ENCODE measurements around the gene GLIS1. TPM values are rescaled to one million over a fixed set of nuclear protein-coding genes. Genes with fewer than 3 reads are reported as not detected.
"Not testable (repeated sequence)": the region's sequence is repeated elsewhere in the genome, so short reads cannot be mapped to it uniquely, and the experiment has no call there.

GLIS1 gene
- total RNA-seq, 4 donors from 2014 or later = 0.16 to 0.27 TPM; not detected in 2

DNA sequence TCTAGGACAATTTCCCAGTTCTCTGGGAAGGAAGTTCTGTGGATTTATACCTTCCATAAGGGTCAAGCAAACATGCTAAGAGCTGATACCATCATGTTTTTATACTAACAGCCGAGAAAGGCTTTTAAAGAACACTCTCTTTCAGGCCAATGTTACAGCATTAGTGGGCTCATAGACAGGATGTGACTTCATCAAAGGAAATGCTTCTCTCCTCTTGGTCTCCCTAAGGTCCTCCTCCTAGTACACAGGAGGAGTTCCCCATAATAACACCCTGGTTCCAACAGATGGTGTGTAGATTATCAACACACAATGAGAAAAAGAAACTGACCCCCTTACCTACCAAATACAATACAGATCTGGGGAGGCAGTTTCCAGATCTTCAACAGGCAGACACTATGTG lies 26.7 kb upstream of the GLIS1 start:
- ATAC-seq = no peak
- TF ChIP-seq, protein P1, sequence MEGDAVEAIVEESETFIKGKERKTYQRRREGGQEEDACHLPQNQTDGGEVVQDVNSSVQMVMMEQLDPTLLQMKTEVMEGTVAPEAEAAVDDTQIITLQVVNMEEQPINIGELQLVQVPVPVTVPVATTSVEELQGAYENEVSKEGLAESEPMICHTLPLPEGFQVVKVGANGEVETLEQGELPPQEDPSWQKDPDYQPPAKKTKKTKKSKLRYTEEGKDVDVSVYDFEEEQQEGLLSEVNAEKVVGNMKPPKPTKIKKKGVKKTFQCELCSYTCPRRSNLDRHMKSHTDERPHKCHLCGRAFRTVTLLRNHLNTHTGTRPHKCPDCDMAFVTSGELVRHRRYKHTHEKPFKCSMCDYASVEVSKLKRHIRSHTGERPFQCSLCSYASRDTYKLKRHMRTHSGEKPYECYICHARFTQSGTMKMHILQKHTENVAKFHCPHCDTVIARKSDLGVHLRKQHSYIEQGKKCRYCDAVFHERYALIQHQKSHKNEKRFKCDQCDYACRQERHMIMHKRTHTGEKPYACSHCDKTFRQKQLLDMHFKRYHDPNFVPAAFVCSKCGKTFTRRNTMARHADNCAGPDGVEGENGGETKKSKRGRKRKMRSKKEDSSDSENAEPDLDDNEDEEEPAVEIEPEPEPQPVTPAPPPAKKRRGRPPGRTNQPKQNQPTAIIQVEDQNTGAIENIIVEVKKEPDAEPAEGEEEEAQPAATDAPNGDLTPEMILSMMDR (IDR thresholded peaks at IDR 0.05) = no peak
- TF ChIP-seq POLR2A (IDR thresholded peaks at IDR 0.05) (no peak), EP300 (IDR thresholded peaks at IDR 0.05) (no peak), POLR2AphosphoS5 (IDR thresholded peaks at IDR 0.05) (no peak)
- WGBS, 2 donors (ENCODE audit: low coverage in 1 of 2) = 58% methylated on average over 1 of the region's 1 CpG; no CpG with 5 or more reads in 1 of the 2 donors
- no peak overlapping the region for H3K4me3 ChIP-seq
- no peak overlapping the region for H3K27ac ChIP-seq
- H3K36me3 ChIP-seq = peaks cover 0 to 23% of the 10 kb centered on the region in 2 donors
- no peaks in the 10 kb centered on the region for H3K4me1 ChIP-seq
- H3K9me3 ChIP-seq = peaks cover 0 to 10% (median 0%) of the 10 kb centered on the region in 3 donors
- H3K27me3 ChIP-seq = no peaks in the 10 kb centered on the region

DNA sequence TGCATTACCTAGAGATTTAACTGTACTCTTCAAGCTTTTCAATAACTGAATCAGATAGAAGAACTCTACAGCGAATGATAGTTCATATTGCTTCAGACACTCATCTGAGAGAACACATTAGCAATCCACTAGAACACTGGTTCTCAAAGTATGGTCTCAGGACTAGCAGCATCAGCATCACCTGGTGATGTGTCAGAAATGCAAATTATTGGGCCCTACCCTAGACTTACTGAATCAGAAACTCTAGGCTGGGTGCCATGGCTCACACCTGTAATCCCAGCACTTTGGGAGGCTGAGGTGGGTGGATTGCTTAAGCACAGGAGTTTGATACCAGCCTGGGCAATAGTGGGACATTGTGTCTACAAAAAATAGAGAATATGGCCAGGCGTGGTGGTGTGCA lies 24.9 kb upstream of the GLIS1 start:
- Histone ChIP-seq H3K4me3 (no peak overlapping the region), H3K4me1 (no peaks in the 10 kb centered on the region), H3K27me3 (no peaks in the 10 kb centered on the region), H3K36me3 (peaks cover 0 to 5% of the 10 kb centered on the region in 2 donors), H3K9me3 (peaks cover 0 to 10% (median 0%) of the 10 kb centered on the region in 3 donors), H3K27ac (no peak overlapping the region)
- ATAC-seq = no peak
- TF ChIP-seq POLR2A (IDR thresholded peaks at IDR 0.05) (no peak), EP300 (IDR thresholded peaks at IDR 0.05) (no peak), POLR2AphosphoS5 (IDR thresholded peaks at IDR 0.05) (no peak)
- TF ChIP-seq, protein P1 (IDR thresholded peaks at IDR 0.05) = no peak
- WGBS, 2 donors (ENCODE audit: low coverage in 1 of 2) = 93 to 100% methylated on average over 2 of the region's 2 CpGs

DNA sequence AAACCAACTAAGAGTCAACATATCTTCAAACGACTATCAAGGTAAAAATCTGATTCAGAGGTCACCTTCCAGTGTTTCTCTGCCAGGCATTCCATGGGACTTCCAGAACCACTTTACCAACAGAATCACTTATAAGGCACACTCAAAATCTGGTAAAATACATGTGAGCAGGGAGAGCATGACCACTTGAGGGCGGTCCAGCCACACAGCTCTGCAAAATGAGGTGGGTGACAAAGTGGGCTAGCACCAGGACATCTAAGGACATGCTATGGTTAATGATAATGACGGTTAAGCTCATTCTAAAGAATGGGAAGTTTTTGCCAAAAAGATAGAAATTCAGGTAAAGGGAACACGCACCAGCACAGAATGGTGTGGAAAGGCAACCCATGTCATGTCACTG lies 24.5 kb upstream of the GLIS1 start:
- Histone ChIP-seq H3K4me1 (no peaks in the 10 kb centered on the region), H3K36me3 (peaks cover 0 to 5% of the 10 kb centered on the region in 2 donors), H3K27ac (no peak overlapping the region), H3K4me3 (no peak overlapping the region), H3K27me3 (no peaks in the 10 kb centered on the region), H3K9me3 (peaks cover 0 to 10% (median 0%) of the 10 kb centered on the region in 3 donors)
- WGBS, 2 donors (ENCODE audit: low coverage in 1 of 2) = 92 to 93% methylated on average over 3 of the region's 4 CpGs
- ATAC-seq = no peak
- TF ChIP-seq POLR2AphosphoS5 (IDR thresholded peaks at IDR 0.05) (no peak), POLR2A (IDR thresholded peaks at IDR 0.05) (no peak)
- TF ChIP-seq, protein P1 (IDR thresholded peaks at IDR 0.05) = no peak

DNA sequence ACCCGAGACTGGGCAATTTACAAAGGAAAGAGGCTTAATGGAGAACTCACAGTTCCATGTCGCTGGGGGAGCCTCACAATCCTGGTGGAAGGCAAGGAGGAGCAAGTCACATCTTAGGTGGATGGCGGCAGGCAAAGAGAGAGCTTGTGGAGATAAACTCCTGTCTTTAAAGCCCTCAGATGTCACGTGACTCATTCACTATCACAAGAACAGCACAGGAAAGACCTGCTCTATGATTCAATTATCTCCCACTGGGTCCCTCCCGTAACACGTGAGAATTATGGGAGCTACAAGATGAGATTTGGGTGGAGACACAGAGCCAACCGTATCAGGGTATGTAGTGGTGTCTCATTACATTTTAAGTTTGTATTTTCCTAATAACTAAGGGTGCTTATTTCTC lies 21.5 kb upstream of the GLIS1 start:
- H3K27ac ChIP-seq, ATAC-seq, H3K4me1 ChIP-seq: not testable (repeated sequence)

DNA sequence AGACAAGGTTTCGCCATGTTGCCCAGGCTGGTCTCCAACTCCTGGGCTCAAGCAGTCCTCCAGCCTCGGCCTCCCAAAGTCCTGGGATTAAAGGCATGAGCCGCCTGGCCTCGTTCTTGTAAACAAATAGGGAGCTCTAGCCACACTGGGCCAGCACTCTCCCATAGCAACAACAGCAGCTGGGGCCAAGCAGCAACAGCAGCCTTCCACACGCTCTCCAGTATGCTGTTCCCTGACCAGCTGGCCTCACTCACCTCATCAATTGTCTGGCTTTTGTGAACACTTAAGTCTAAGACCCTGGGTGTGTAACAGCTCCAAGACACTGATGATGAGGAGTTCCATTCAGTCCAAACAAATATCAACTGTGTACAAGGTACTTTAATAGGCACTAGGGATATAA lies 16.9 kb upstream of the GLIS1 start:
- no peaks in the 10 kb centered on the region for H3K36me3 ChIP-seq
- no peaks in the 10 kb centered on the region for H3K27me3 ChIP-seq
- no peak overlapping the region for H3K27ac ChIP-seq
- H3K9me3 ChIP-seq = no peaks in the 10 kb centered on the region
- no peak for ATAC-seq
- H3K4me3 ChIP-seq = no peak overlapping the region
- TF ChIP-seq, protein P1 (IDR thresholded peaks at IDR 0.05) = no peak
- TF ChIP-seq POLR2A (IDR thresholded peaks at IDR 0.05) = no peak
- no peak for TF ChIP-seq POLR2AphosphoS5 (IDR thresholded peaks at IDR 0.05)
- TF ChIP-seq EP300 (IDR thresholded peaks at IDR 0.05) = no peak
- 100% methylated on average over 1 of the region's 5 CpGs; no CpG with 5 or more reads in 1 of the 2 donors for WGBS, 2 donors (ENCODE audit: low coverage in 1 of 2)
- no peaks in the 10 kb centered on the region for H3K4me1 ChIP-seq

More for the DNA sequence above, 21.5 kb upstream of the GLIS1 start:
- not testable (repeated sequence) for H3K4me3 ChIP-seq, H3K27me3 ChIP-seq, H3K36me3 ChIP-seq
- peaks cover 0 to 10% (median 0%) of the 10 kb centered on the region in 3 donors for H3K9me3 ChIP-seq
- 87 to 90% methylated on average over 4 to 7 of the region's 7 CpGs for WGBS, 2 donors (ENCODE audit: low coverage in 1 of 2)
